BLaER1 (cell line): ENCODE data around the gene INO80.
A peak's percentile ranks its signal among the peaks of the same experiment; 100 is the strongest.
"Not testable (repeated sequence)": the region's sequence is repeated elsewhere in the genome, so short reads cannot be mapped to it uniquely, and the experiment has no call there.

Experiments used
- H3K27ac ChIP-seq: shearing (Covaris generic); formaldehyde crosslinking; 2 replicates; pipeline ENCODE4 v1.8.1; 2022
- H3K27me3 ChIP-seq: shearing (Covaris generic); formaldehyde crosslinking; 2 replicates; pipeline ENCODE4 v1.8.1; 2022
- H3K36me3 ChIP-seq: shearing (Covaris generic); formaldehyde crosslinking; 2 replicates; pipeline ENCODE4 v1.8.1; 2022
- H3K4me1 ChIP-seq: shearing (Covaris generic); formaldehyde crosslinking; 2 replicates; pipeline ENCODE4 v1.8.1; 2022
- H3K4me2 ChIP-seq: shearing (Covaris generic); formaldehyde crosslinking; 2 replicates; pipeline ENCODE4 v1.8.1; 2022
- H3K4me3 ChIP-seq: shearing (Covaris generic); formaldehyde crosslinking; 2 replicates; pipeline ENCODE4 v1.8.1; 2022
- H3K9ac ChIP-seq: shearing (Covaris generic); formaldehyde crosslinking; 2 replicates; pipeline ENCODE4 v1.8.1; 2022
- H3K9me3 ChIP-seq: shearing (Covaris generic); formaldehyde crosslinking; 2 replicates; pipeline ENCODE4 v1.8.1; 2022
- H4K20me1 ChIP-seq: shearing (Covaris generic); formaldehyde crosslinking; 2 replicates; pipeline ENCODE4 v1.8.1; 2022
- Cebpa-rat ChIP-seq: shearing (Covaris generic); IDR thresholded peaks from 2 replicates; pipeline ENCODE4 v1.8.1; 2022

Gene INO80

GRCh38 chr15:41116116-41116961 lies at the start of gene INO80:
Gene INO80 (minus strand): TSS chr15:41116280. CDS start chr15:41096310, 19,970 bp downstream.
- Histone ChIP-seq H3K9ac (peak within 1 kb of the TSS; percentile 100), H4K20me1 (peaks cover 37% of the 10 kb centered on the region), H3K4me1 (peaks cover 28% of the 10 kb centered on the region), H3K27me3 (no peaks in the 10 kb centered on the region), H3K27ac (peak within 1 kb of the TSS; percentile 100), H3K4me2 (peak within 1 kb of the TSS; percentile 90), H3K36me3 (peaks cover 26% of the 10 kb centered on the region), H3K4me3 (peak within 1 kb of the TSS; percentile 95), H3K9me3 (no peaks in the 10 kb centered on the region)
- TF ChIP-seq Cebpa-rat: no peak

GRCh38 chr15:41161736-41162135 lies 45.7 kb upstream of the INO80 start:
- H3K4me2 ChIP-seq: peak overlapping the region; percentile 27
- no peak overlapping the region for H3K4me3 ChIP-seq
- H3K9me3 ChIP-seq: no peaks in the 10 kb centered on the region
- no peak overlapping the region for H3K27ac ChIP-seq
- H3K9ac ChIP-seq: no peak overlapping the region
- no peaks in the 10 kb centered on the region for H3K27me3 ChIP-seq
- no peak for TF ChIP-seq Cebpa-rat
- no peaks in the 10 kb centered on the region for H3K36me3 ChIP-seq
- no peaks in the 10 kb centered on the region for H4K20me1 ChIP-seq
- H3K4me1 ChIP-seq: peaks cover 10% of the 10 kb centered on the region

DNA sequence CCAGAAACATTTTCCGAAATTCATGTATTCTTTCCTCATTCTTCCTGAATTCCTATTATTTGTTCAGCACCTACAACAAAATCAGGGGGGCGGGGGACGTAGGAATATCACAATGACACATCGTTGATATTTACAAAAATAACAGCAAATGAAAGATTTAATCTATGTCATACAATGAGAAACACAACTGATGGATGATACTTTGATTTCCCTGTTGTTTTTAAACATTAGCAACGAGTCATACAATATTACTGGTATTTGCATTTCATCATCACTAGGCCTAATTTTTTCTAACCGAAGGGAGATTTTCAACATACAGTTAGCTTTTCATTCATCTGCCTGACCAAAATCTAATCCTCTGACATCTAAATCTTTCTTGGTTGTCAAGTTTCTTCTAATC lies 45.3 kb upstream of the INO80 start:
- Histone ChIP-seq H3K4me2 (no peak overlapping the region), H3K4me1 (peaks cover 10% of the 10 kb centered on the region), H4K20me1 (no peaks in the 10 kb centered on the region), H3K9ac (no peak overlapping the region), H3K27ac (no peak overlapping the region), H3K36me3 (no peaks in the 10 kb centered on the region), H3K27me3 (no peaks in the 10 kb centered on the region), H3K9me3 (no peaks in the 10 kb centered on the region), H3K4me3 (no peak overlapping the region)
- no peak for TF ChIP-seq Cebpa-rat

- H3K9ac ChIP-seq: no peak overlapping the region
- no peaks in the 10 kb centered on the region for H4K20me1 ChIP-seq
- H3K27ac ChIP-seq: no peak overlapping the region
- no peak overlapping the region for H3K4me2 ChIP-seq
- H3K36me3 ChIP-seq: no peaks in the 10 kb centered on the region
- H3K9me3 ChIP-seq: no peaks in the 10 kb centered on the region
- peaks cover 10% of the 10 kb centered on the region for H3K4me1 ChIP-seq
- TF ChIP-seq Cebpa-rat: no peak
- H3K4me3 ChIP-seq: no peak overlapping the region
- no peaks in the 10 kb centered on the region for H3K27me3 ChIP-seq
Measured at GRCh38 chr15:41160639-41161315, 44.7 kb upstream of the INO80 start.

GRCh38 chr15:41154412-41154811 lies 38.3 kb upstream of the INO80 start:
- Histone ChIP-seq H3K4me3 (no peak overlapping the region), H3K9ac (no peak overlapping the region), H3K27ac (no peak overlapping the region), H3K27me3 (no peaks in the 10 kb centered on the region), H3K4me1 (no peaks in the 10 kb centered on the region), H3K9me3 (no peaks in the 10 kb centered on the region), H4K20me1 (no peaks in the 10 kb centered on the region), H3K4me2 (no peak overlapping the region), H3K36me3 (no peaks in the 10 kb centered on the region)
- TF ChIP-seq Cebpa-rat: no peak

DNA sequence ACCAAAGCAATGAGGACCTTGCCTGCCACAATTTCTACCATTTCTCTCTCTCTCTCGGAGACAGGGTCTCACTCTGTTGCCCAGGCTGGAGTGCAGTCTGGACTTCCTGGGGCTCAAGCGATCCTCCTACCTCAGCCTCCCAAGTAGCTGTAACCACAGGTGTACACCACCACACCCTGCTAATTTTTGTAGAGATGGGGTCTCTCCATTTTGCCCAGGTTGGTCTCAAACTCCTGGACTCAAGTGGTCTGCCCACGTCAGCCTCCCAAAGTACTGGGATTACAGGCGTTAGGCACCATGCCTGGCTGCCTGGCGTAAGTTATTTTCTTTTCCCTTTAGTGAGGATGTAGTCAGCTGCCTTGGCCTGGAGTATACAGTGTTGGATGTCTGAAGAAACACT lies 37.7 kb upstream of the INO80 start:
- TF ChIP-seq Cebpa-rat: no peak
- no peaks in the 10 kb centered on the region for H3K4me1 ChIP-seq

GRCh38 chr15:41151451-41152005 lies 35.4 kb upstream of the INO80 start:
- Histone ChIP-seq H3K27ac (no peak overlapping the region), H3K36me3 (no peaks in the 10 kb centered on the region)
- no peak for TF ChIP-seq Cebpa-rat

More for the DNA sequence above, 37.7 kb upstream of the INO80 start:
- no peak overlapping the region for H3K27ac ChIP-seq
- H3K27me3 ChIP-seq: no peaks in the 10 kb centered on the region
- H3K9ac ChIP-seq: no peak overlapping the region
- no peak overlapping the region for H3K4me2 ChIP-seq
- no peak overlapping the region for H3K4me3 ChIP-seq
- no peaks in the 10 kb centered on the region for H4K20me1 ChIP-seq
- H3K36me3 ChIP-seq: no peaks in the 10 kb centered on the region
- H3K9me3 ChIP-seq: no peaks in the 10 kb centered on the region

GRCh38 chr15:41150279-41150678 lies 34.2 kb upstream of the INO80 start:
- Histone ChIP-seq H3K36me3 (no peaks in the 10 kb centered on the region), H3K9me3 (no peaks in the 10 kb centered on the region), H3K9ac (no peak overlapping the region), H4K20me1 (no peaks in the 10 kb centered on the region), H3K27ac (no peak overlapping the region), H3K4me3 (no peak overlapping the region), H3K4me1 (no peaks in the 10 kb centered on the region), H3K27me3 (no peaks in the 10 kb centered on the region), H3K4me2 (no peak overlapping the region)
- TF ChIP-seq Cebpa-rat: no peak

More at GRCh38 chr15:41151451-41152005, 35.4 kb upstream of the INO80 start:
- no peaks in the 10 kb centered on the region for H3K4me1 ChIP-seq
- H3K9me3 ChIP-seq: no peaks in the 10 kb centered on the region
- H3K27me3 ChIP-seq: no peaks in the 10 kb centered on the region
- no peak overlapping the region for H3K4me2 ChIP-seq
- H4K20me1 ChIP-seq: no peaks in the 10 kb centered on the region
- H3K4me3 ChIP-seq: no peak overlapping the region
- H3K9ac ChIP-seq: no peak overlapping the region

- H3K9me3 ChIP-seq: no peaks in the 10 kb centered on the region
- H3K4me1 ChIP-seq: no peaks in the 10 kb centered on the region
- TF ChIP-seq Cebpa-rat: no peak
- no peak overlapping the region for H3K4me3 ChIP-seq
- no peak overlapping the region for H3K4me2 ChIP-seq
- no peak overlapping the region for H3K27ac ChIP-seq
- no peaks in the 10 kb centered on the region for H4K20me1 ChIP-seq
- no peaks in the 10 kb centered on the region for H3K27me3 ChIP-seq
- no peak overlapping the region for H3K9ac ChIP-seq
- no peaks in the 10 kb centered on the region for H3K36me3 ChIP-seq
Measured at GRCh38 chr15:41148065-41148464, 32.0 kb upstream of the INO80 start.

GRCh38 chr15:41139619-41140018 lies 23.5 kb upstream of the INO80 start:
- Histone ChIP-seq H3K9me3 (0 out of 2 replicates have a peak, but pooled peaks cover 5% of the 10 kb centered on the region), H4K20me1 (no peaks in the 10 kb centered on the region), H3K9ac (no peak overlapping the region), H3K27me3 (no peaks in the 10 kb centered on the region), H3K4me3 (no peak overlapping the region), H3K4me1 (no peaks in the 10 kb centered on the region), H3K36me3 (no peaks in the 10 kb centered on the region), H3K27ac (no peak overlapping the region), H3K4me2 (no peak overlapping the region)
- TF ChIP-seq Cebpa-rat: no peak

DNA sequence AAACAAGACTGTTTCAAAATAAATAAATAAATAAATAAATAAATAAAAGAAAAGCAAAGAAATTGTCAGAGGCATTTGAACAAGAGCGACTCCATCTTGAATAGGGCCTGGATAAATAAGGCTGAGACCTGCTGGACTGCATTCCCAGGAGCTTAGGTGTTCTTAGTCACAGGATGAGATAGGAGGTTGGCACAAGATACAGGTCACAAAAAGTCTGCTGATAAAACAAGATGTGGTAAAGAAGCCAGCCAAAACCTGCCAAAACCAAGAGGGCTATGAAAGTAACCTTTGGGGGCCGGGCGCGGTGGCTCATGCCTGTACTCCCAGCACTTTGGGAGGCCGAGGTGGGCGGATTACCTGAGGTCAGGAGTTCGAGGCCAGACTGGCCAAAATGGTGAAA lies 23.0 kb upstream of the INO80 start:
- H3K27me3 ChIP-seq, H3K4me3 ChIP-seq, H3K4me2 ChIP-seq, H3K9me3 ChIP-seq, H3K9ac ChIP-seq, H3K27ac ChIP-seq, H4K20me1 ChIP-seq, H3K36me3 ChIP-seq, H3K4me1 ChIP-seq: not testable (repeated sequence)

DNA sequence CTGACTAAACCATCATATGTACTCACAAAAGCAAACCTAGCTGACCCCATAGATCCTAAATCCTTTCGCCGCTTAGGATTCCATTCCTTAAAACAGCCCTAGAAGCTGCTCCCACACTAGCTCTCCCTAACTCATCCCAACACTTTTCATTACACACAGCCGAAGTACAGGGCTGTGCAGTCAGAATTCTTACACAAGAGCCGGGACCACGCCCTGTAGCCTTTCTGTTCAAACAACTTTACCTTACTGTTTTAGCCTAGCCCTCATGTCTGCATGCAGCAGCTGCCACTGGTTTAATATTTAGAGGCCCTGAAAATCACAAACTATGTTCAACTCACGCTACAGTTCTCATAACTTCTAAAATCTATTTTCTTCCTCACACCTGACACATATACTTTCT lies 19.5 kb upstream of the INO80 start:
- not testable (repeated sequence) for H3K9me3 ChIP-seq, H3K4me1 ChIP-seq, H3K36me3 ChIP-seq, H3K9ac ChIP-seq, H3K4me3 ChIP-seq, H4K20me1 ChIP-seq, H3K27me3 ChIP-seq, H3K27ac ChIP-seq, H3K4me2 ChIP-seq
